ENCODE measurements around the gene SIRT6.

SIRT6 gene

GRCh38 chr19:4217429-4218264 is 35.3 kb upstream of the SIRT6 start:
- Histone ChIP-seq H3K9me3 (ENCODE audit: control insufficient read depth in 1 of 2, low read length in 2 of 2) (no peaks in the 10 kb centered on the region), H3K36me3 (ENCODE audit: control insufficient read depth in 1 of 2, insufficient read depth in 2 of 2, low read length in 2 of 2) (no peaks in the 10 kb centered on the region), H3K4me3 (ENCODE audit: low read depth in 1 of 2, low read length in 2 of 2) (no peak overlapping the region), H3K27ac (ENCODE audit: low read length) (no peak overlapping the region), H3K27me3 (ENCODE audit: low read depth, low read length) (no peaks in the 10 kb centered on the region), H3K4me1 (ENCODE audit: control insufficient read depth in 1 of 2, insufficient read depth in 2 of 2, low read length in 2 of 2) (no peaks in the 10 kb centered on the region)

GRCh38 chr19:4216846-4217245 is 34.5 kb upstream of the SIRT6 start:
- H3K27me3 ChIP-seq (ENCODE audit: low read depth, low read length) = no peaks in the 10 kb centered on the region
- no peak overlapping the region for H3K27ac ChIP-seq (ENCODE audit: low read length)
- no peaks in the 10 kb centered on the region for H3K4me1 ChIP-seq (ENCODE audit: control insufficient read depth in 1 of 2, insufficient read depth in 2 of 2, low read length in 2 of 2)
- no peaks in the 10 kb centered on the region for H3K36me3 ChIP-seq (ENCODE audit: control insufficient read depth in 1 of 2, insufficient read depth in 2 of 2, low read length in 2 of 2)
- no peaks in the 10 kb centered on the region for H3K9me3 ChIP-seq (ENCODE audit: control insufficient read depth in 1 of 2, low read length in 2 of 2)
- H3K4me3 ChIP-seq (ENCODE audit: low read depth in 1 of 2, low read length in 2 of 2) = no peak overlapping the region

GRCh38 chr19:4215807-4216206 is 33.4 kb upstream of the SIRT6 start:
- H3K27me3 ChIP-seq (ENCODE audit: low read depth, low read length) = no peaks in the 10 kb centered on the region
- no peak overlapping the region for H3K4me3 ChIP-seq (ENCODE audit: low read depth in 1 of 2, low read length in 2 of 2)
- no peak overlapping the region for H3K27ac ChIP-seq (ENCODE audit: low read length)
- no peaks in the 10 kb centered on the region for H3K4me1 ChIP-seq (ENCODE audit: control insufficient read depth in 1 of 2, insufficient read depth in 2 of 2, low read length in 2 of 2)
- H3K9me3 ChIP-seq (ENCODE audit: control insufficient read depth in 1 of 2, low read length in 2 of 2) = no peaks in the 10 kb centered on the region
- no peaks in the 10 kb centered on the region for H3K36me3 ChIP-seq (ENCODE audit: control insufficient read depth in 1 of 2, insufficient read depth in 2 of 2, low read length in 2 of 2)

GRCh38 chr19:4213116-4213515 is 30.8 kb upstream of the SIRT6 start:
- Histone ChIP-seq H3K9me3 (ENCODE audit: control insufficient read depth in 1 of 2, low read length in 2 of 2) (no peaks in the 10 kb centered on the region), H3K4me3 (ENCODE audit: low read depth in 1 of 2, low read length in 2 of 2) (no peak overlapping the region), H3K27me3 (ENCODE audit: low read depth, low read length) (no peaks in the 10 kb centered on the region), H3K27ac (ENCODE audit: low read length) (no peak overlapping the region), H3K4me1 (ENCODE audit: control insufficient read depth in 1 of 2, insufficient read depth in 2 of 2, low read length in 2 of 2) (no peaks in the 10 kb centered on the region), H3K36me3 (ENCODE audit: control insufficient read depth in 1 of 2, insufficient read depth in 2 of 2, low read length in 2 of 2) (no peaks in the 10 kb centered on the region)

- Histone ChIP-seq H3K36me3 (ENCODE audit: control insufficient read depth in 1 of 2, insufficient read depth in 2 of 2, low read length in 2 of 2) (no peaks in the 10 kb centered on the region), H3K27ac (ENCODE audit: low read length) (no peak overlapping the region), H3K9me3 (ENCODE audit: control insufficient read depth in 1 of 2, low read length in 2 of 2) (no peaks in the 10 kb centered on the region), H3K4me3 (ENCODE audit: low read depth in 1 of 2, low read length in 2 of 2) (no peak overlapping the region), H3K27me3 (ENCODE audit: low read depth, low read length) (no peaks in the 10 kb centered on the region), H3K4me1 (ENCODE audit: control insufficient read depth in 1 of 2, insufficient read depth in 2 of 2, low read length in 2 of 2) (no peaks in the 10 kb centered on the region)
These were observed 27.9 kb upstream of the SIRT6 start for GRCh38 chr19:4210166-4210731.

GRCh38 chr19:4208385-4209094 is 26.2 kb upstream of the SIRT6 start:
- Histone ChIP-seq H3K36me3 (ENCODE audit: control insufficient read depth in 1 of 2, insufficient read depth in 2 of 2, low read length in 2 of 2) (no peaks in the 10 kb centered on the region), H3K27ac (ENCODE audit: low read length) (no peak overlapping the region), H3K4me1 (ENCODE audit: control insufficient read depth in 1 of 2, insufficient read depth in 2 of 2, low read length in 2 of 2) (peaks cover 0 to 3% of the 10 kb centered on the region in 2 donors), H3K27me3 (ENCODE audit: low read depth, low read length) (no peaks in the 10 kb centered on the region), H3K9me3 (ENCODE audit: control insufficient read depth in 1 of 2, low read length in 2 of 2) (no peaks in the 10 kb centered on the region), H3K4me3 (ENCODE audit: low read depth in 1 of 2, low read length in 2 of 2) (no peak overlapping the region)

GRCh38 chr19:4206818-4207484 is 24.6 kb upstream of the SIRT6 start:
- Histone ChIP-seq H3K27ac (ENCODE audit: low read length) (no peak overlapping the region), H3K4me1 (ENCODE audit: control insufficient read depth in 1 of 2, insufficient read depth in 2 of 2, low read length in 2 of 2) (peaks cover 0 to 3% of the 10 kb centered on the region in 2 donors), H3K36me3 (ENCODE audit: control insufficient read depth in 1 of 2, insufficient read depth in 2 of 2, low read length in 2 of 2) (no peaks in the 10 kb centered on the region), H3K4me3 (ENCODE audit: low read depth in 1 of 2, low read length in 2 of 2) (no peak overlapping the region), H3K27me3 (ENCODE audit: low read depth, low read length) (no peaks in the 10 kb centered on the region), H3K9me3 (ENCODE audit: control insufficient read depth in 1 of 2, low read length in 2 of 2) (no peaks in the 10 kb centered on the region)

GRCh38 chr19:4201798-4202197 is 19.4 kb upstream of the SIRT6 start:
- no peak overlapping the region for H3K27ac ChIP-seq (ENCODE audit: low read length)
- H3K4me1 ChIP-seq (ENCODE audit: control insufficient read depth in 1 of 2, insufficient read depth in 2 of 2, low read length in 2 of 2) = peaks cover 0 to 3% of the 10 kb centered on the region in 2 donors
- peaks cover 22% of the 10 kb centered on the region for H3K27me3 ChIP-seq (ENCODE audit: low read depth, low read length)
- H3K4me3 ChIP-seq (ENCODE audit: low read depth in 1 of 2, low read length in 2 of 2) = no peak overlapping the region
- no peaks in the 10 kb centered on the region for H3K9me3 ChIP-seq (ENCODE audit: control insufficient read depth in 1 of 2, low read length in 2 of 2)
- no peaks in the 10 kb centered on the region for H3K36me3 ChIP-seq (ENCODE audit: control insufficient read depth in 1 of 2, insufficient read depth in 2 of 2, low read length in 2 of 2)

GRCh38 chr19:4200940-4201542 is 18.7 kb upstream of the SIRT6 start:
- Histone ChIP-seq H3K4me1 (ENCODE audit: control insufficient read depth in 1 of 2, insufficient read depth in 2 of 2, low read length in 2 of 2) (peaks cover 0 to 3% of the 10 kb centered on the region in 2 donors), H3K36me3 (ENCODE audit: control insufficient read depth in 1 of 2, insufficient read depth in 2 of 2, low read length in 2 of 2) (no peaks in the 10 kb centered on the region), H3K4me3 (ENCODE audit: low read depth in 1 of 2, low read length in 2 of 2) (no peak overlapping the region), H3K27ac (ENCODE audit: low read length) (no peak overlapping the region), H3K27me3 (ENCODE audit: low read depth, low read length) (peaks cover 25% of the 10 kb centered on the region), H3K9me3 (ENCODE audit: control insufficient read depth in 1 of 2, low read length in 2 of 2) (no peaks in the 10 kb centered on the region)

- Histone ChIP-seq H3K9me3 (ENCODE audit: control insufficient read depth in 1 of 2, low read length in 2 of 2) (no peaks in the 10 kb centered on the region), H3K4me3 (ENCODE audit: low read depth in 1 of 2, low read length in 2 of 2) (no peak overlapping the region), H3K36me3 (ENCODE audit: control insufficient read depth in 1 of 2, insufficient read depth in 2 of 2, low read length in 2 of 2) (no peaks in the 10 kb centered on the region), H3K27ac (ENCODE audit: low read length) (no peak overlapping the region), H3K27me3 (ENCODE audit: low read depth, low read length) (peaks cover 25% of the 10 kb centered on the region), H3K4me1 (ENCODE audit: control insufficient read depth in 1 of 2, insufficient read depth in 2 of 2, low read length in 2 of 2) (peaks cover 0 to 3% of the 10 kb centered on the region in 2 donors)
These were observed 17.4 kb upstream of the SIRT6 start for GRCh38 chr19:4199699-4200293.

Measured in muscle layer of duodenum (tissue), 2 donors.